ENCODE measurements around the gene PASD1.

- TF ChIP-seq POLR2A (IDR thresholded peaks at IDR 0.05; ENCODE audit: low read depth, low read length) (no peak), TAF1 (IDR thresholded peaks at IDR 0.05; ENCODE audit: low read depth, low read length) (no peak), POU2F2 (IDR thresholded peaks at IDR 0.05; ENCODE audit: low read depth, low read length) (no peak)
Observed at GRCh38 chrX:151675121-151675746, 111.8 kb downstream of the PASD1 start.
